Activated CD8-positive, alpha-beta T cell treated with anti-CD3 and anti-CD28 coated beads for 36 hours (primary cell): Measurements from ENCODE around the gene ADARB2. TPM values are rescaled to one million over a fixed set of nuclear protein-coding genes. Genes with fewer than 3 reads are reported as not detected.
"Not testable (repeated sequence)": the region's sequence is repeated elsewhere in the genome, so short reads cannot be mapped to it uniquely, and the experiment has no call there.

Experiments used
- ATAC-seq: fragments of 200-7000 bp; cut with Tn5 transposase; one replicate; pipeline ENCODE4 v1.10.0; 2021; ENCODE audit warnings: mild to moderate bottlenecking, moderate library complexity
- CTCF ChIA-PET: fragments of 350-600 bp; sonication (Branson Sonifier 250); formaldehyde crosslinking; loops from one replicate; lab custom pipeline; 2021; ENCODE audit warnings: antibody characterized with exemption; lab: Charles Lee
- POLR2A ChIA-PET: fragments of 350-600 bp; sonication (Branson Sonifier 250); formaldehyde crosslinking; loops from one replicate; lab custom pipeline; 2021; ENCODE audit warnings: antibody characterized with exemption; lab: Charles Lee
- DNase-seq: peaks from one replicate; pipeline ENCODE4 v3.0.0-alpha.2; 2020
- H3K27ac Mint-ChIP-seq: one replicate; pipeline ENCODE4 v1.8.0; 2021; ENCODE audit warnings: mild to moderate bottlenecking, mixed read lengths
- H3K27me3 Mint-ChIP-seq: one replicate; pipeline ENCODE4 v1.8.0; 2021; ENCODE audit warnings: mixed read lengths
- H3K36me3 Mint-ChIP-seq: one replicate; pipeline ENCODE4 v1.8.0; 2021; ENCODE audit warnings: low read depth, mixed read lengths
- H3K4me1 Mint-ChIP-seq: one replicate; pipeline ENCODE4 v1.8.0; 2021; ENCODE audit warnings: low read depth, mixed read lengths
- H3K4me3 Mint-ChIP-seq: one replicate; pipeline ENCODE4 v1.8.0; 2021; ENCODE audit warnings: mild to moderate bottlenecking, moderate library complexity, mixed read lengths
- H3K9me3 Mint-ChIP-seq: one replicate; pipeline ENCODE4 v1.8.0; 2021; ENCODE audit warnings: mixed read lengths
- intact Hi-C: fragments of 100-400 bp; cut with micrococcal nuclease; formaldehyde crosslinking; loops from one replicate; pipeline ENCODE4 v1.10.0; 2022
- total RNA-seq, 2 experiments: library from RNA; stranded (reverse); gene quantifications; one replicate each; pipeline ENCODE4 v1.2.3, GENCODE V29; 2021
- TF ChIP-seq, protein P1 (sequence below): fragments of 200-600 bp; IDR thresholded peaks from one replicate; pipeline ENCODE4 v1.8.0; 2022; ENCODE audit warnings: antibody characterized with exemption, mild to moderate bottlenecking

Gene ADARB2
- total RNA-seq, 2 experiments from 2014 or later: 1.3 to 1.6 TPM

DNA sequence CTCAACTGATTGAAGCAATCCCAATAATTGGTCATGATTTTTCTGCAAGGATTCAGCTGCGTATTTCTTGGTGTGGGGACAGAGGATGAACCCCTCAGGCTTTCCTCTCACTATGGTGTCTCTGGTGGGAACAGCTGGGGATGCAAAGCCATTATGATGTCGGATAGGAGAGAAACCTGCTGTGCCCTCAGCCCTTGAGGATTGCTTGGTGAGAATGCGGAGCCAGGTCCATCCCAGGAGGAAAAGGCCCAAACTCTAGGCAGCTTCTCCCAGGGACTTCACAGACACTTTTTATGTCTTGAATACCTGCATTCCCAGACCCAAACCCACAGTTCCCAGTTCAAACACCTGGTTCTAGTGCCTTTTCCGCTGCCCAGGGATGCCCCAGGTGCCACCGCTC, 379.2 kb downstream of the ADARB2 start:
- TF ChIP-seq, protein P1, sequence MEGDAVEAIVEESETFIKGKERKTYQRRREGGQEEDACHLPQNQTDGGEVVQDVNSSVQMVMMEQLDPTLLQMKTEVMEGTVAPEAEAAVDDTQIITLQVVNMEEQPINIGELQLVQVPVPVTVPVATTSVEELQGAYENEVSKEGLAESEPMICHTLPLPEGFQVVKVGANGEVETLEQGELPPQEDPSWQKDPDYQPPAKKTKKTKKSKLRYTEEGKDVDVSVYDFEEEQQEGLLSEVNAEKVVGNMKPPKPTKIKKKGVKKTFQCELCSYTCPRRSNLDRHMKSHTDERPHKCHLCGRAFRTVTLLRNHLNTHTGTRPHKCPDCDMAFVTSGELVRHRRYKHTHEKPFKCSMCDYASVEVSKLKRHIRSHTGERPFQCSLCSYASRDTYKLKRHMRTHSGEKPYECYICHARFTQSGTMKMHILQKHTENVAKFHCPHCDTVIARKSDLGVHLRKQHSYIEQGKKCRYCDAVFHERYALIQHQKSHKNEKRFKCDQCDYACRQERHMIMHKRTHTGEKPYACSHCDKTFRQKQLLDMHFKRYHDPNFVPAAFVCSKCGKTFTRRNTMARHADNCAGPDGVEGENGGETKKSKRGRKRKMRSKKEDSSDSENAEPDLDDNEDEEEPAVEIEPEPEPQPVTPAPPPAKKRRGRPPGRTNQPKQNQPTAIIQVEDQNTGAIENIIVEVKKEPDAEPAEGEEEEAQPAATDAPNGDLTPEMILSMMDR: no peak
- Mint-ChIP-seq H3K36me3 (no peaks in the 10 kb centered on the region), H3K27ac (no peak overlapping the region), H3K27me3 (peaks cover 12% of the 10 kb centered on the region), H3K9me3 (no peaks in the 10 kb centered on the region), H3K4me3 (no peak overlapping the region), H3K4me1 (peaks cover 12% of the 10 kb centered on the region)
- CTCF ChIA-PET: interaction anchor here (3.0 kb wide), 1 partner anchor 11 kb away, joined by 13 read pairs; no protein-coding TSS in a partner anchor
- DNase-seq (no peak), ATAC-seq (no peak)
- intact Hi-C loops: no loop called here
- POLR2A ChIA-PET: no interaction called here

DNA sequence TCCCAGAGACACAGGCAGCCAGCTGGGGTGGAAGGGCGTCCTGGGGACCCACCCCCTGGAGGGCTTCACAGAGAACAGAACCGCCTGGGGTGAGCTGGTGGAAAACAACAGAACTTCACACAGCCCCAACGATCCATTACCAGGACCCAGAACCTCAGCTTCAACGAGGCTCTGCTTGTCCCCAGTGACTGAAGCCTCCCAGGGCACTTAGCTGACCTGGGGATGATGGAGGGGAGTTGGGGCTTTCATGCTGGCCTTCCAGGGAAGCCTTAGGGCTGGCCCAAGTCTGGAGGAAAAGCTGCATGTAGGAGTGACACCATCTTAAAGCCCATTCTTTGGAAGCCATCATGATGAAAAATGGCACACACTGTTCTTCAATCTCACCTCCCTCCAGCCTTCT, 381.0 kb downstream of the ADARB2 start:
- intact Hi-C loops: no loop called here
- Mint-ChIP-seq H3K27ac (no peak overlapping the region), H3K4me1 (peaks cover 12% of the 10 kb centered on the region), H3K4me3 (no peak overlapping the region), H3K27me3 (peaks cover 9% of the 10 kb centered on the region), H3K9me3 (no peaks in the 10 kb centered on the region), H3K36me3 (no peaks in the 10 kb centered on the region)
- TF ChIP-seq, protein P1: no peak
- ChIA-PET CTCF (no interaction called here), POLR2A (no interaction called here)
- no peak for ATAC-seq
- no peak for DNase-seq

DNA sequence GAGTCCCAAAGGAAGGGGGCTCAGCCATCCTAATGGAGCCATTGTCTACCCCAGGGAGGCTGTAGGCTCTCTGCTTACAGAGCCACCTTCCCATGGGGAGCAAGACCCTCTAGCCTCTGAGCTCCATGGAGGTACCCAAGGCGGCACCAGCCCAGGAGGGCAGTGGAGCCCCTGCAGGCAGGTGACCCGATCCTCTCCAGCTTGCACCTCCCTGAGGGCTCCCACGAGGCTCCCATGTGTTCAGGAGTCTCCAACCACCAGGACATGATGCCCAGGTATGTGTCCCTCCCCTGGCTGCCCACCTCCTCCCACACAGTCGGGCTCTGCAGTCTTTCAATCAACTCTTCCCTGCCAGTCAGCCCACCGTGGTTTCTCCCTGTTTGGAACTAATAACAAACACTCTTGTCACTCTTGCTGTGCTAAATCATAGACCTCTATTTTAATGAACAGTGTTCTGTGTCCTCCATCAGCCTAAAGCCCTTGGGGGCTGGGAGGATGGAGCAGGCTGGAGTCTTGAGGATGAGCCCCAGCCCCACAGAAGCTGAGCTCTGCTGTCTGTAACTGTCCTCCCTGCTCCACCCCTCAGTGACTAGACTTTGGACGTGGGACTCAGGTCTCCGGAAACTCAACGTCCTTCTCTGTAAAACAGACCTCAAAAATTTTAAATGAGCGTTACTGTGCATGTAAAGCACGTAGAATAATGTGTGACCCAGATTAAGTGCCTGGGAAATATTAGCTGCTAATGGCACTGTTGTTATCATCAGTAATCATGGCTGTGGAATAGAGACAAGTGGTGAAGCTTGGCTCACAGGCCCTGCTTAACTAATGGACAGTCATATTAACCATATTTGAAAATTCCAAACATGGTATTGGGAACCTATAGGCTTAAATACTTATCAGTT, 382.3 kb downstream of the ADARB2 start:
- ATAC-seq (no peak), DNase-seq (no peak)
- H3K27me3 Mint-ChIP-seq: peaks cover 9% of the 10 kb centered on the region
- intact Hi-C loops: no loop called here
- no peak overlapping the region for H3K4me3 Mint-ChIP-seq
- H3K27ac Mint-ChIP-seq: no peak overlapping the region
- TF ChIP-seq, protein P1: no peak
- ChIA-PET CTCF (no interaction called here), POLR2A (no interaction called here)
- peaks cover 12% of the 10 kb centered on the region for H3K4me1 Mint-ChIP-seq
- H3K9me3 Mint-ChIP-seq: no peaks in the 10 kb centered on the region
- H3K36me3 Mint-ChIP-seq: no peaks in the 10 kb centered on the region

DNA sequence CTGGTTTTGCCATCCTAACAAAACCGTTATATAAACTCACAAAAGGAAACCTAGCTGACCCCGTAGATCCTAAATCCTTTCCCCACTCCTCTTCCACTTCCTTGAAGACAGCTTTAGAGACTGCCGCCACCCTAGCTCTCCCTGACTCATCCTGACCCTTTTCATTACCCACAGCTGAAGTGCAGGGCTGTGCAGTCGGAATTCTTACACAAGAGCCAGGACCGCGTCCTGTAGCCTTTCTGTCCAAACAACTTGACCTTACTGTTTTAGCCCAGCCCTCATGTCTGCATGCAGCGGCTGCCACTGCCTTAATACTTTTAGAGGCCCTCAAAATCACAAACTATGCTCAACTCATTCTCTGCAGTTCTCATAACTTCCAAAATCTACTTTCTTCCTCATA, 385.0 kb downstream of the ADARB2 start:
- H3K27me3 Mint-ChIP-seq, H3K4me3 Mint-ChIP-seq, intact Hi-C loops, H3K27ac Mint-ChIP-seq, H3K36me3 Mint-ChIP-seq, H3K9me3 Mint-ChIP-seq, ATAC-seq, POLR2A ChIA-PET, H3K4me1 Mint-ChIP-seq, DNase-seq, CTCF ChIA-PET: not testable (repeated sequence)

DNA sequence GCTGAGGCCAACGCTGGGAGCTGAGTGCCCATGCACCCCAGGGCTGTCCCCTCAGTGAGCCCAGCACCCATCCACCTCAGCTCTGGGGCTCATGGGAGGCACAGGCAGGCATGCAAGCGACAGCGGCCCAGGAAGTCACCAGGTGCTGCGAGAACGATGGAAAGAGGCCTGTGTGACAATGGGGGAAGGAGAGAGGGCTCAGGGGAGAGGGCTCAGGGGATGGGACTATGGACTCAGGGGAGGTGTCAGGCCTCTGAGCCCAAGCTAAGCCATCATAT, 388.6 kb downstream of the ADARB2 start:
- ATAC-seq (no peak), DNase-seq (no peak)
- ChIA-PET CTCF (no interaction called here), POLR2A (no interaction called here)
- intact Hi-C loops: no loop called here
- Mint-ChIP-seq H3K4me3 (no peak overlapping the region), H3K36me3 (no peaks in the 10 kb centered on the region), H3K9me3 (no peaks in the 10 kb centered on the region), H3K27me3 (peaks cover 2% of the 10 kb centered on the region), H3K27ac (no peak overlapping the region), H3K4me1 (no peaks in the 10 kb centered on the region)
- TF ChIP-seq, protein P1: no peak
